22Rv1 (cell line): ENCODE results near the gene TRANK1.

ENCODE experiments used
- ZFX ChIP-seq: fragments of 450-650 bp; IDR thresholded peaks from 2 replicates; pipeline ENCODE4 v1.6.1; 2017; ENCODE audit warnings: antibody characterized with exemption, borderline replicate concordance
- TF ChIP-seq, protein P1 (sequence below): fragments of 450-650 bp; IDR thresholded peaks from 2 replicates; pipeline ENCODE4 v1.5.1; 2017; ENCODE audit warnings: mild to moderate bottlenecking

- TF ChIP-seq, protein P1, sequence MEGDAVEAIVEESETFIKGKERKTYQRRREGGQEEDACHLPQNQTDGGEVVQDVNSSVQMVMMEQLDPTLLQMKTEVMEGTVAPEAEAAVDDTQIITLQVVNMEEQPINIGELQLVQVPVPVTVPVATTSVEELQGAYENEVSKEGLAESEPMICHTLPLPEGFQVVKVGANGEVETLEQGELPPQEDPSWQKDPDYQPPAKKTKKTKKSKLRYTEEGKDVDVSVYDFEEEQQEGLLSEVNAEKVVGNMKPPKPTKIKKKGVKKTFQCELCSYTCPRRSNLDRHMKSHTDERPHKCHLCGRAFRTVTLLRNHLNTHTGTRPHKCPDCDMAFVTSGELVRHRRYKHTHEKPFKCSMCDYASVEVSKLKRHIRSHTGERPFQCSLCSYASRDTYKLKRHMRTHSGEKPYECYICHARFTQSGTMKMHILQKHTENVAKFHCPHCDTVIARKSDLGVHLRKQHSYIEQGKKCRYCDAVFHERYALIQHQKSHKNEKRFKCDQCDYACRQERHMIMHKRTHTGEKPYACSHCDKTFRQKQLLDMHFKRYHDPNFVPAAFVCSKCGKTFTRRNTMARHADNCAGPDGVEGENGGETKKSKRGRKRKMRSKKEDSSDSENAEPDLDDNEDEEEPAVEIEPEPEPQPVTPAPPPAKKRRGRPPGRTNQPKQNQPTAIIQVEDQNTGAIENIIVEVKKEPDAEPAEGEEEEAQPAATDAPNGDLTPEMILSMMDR: no peak
- no peak for TF ChIP-seq ZFX
These were observed 92.8 kb downstream of the TRANK1 start for GRCh38 chr3:36852071-36852470.
